Middle frontal gyrus (tissue), 1 donor: ENCODE measurements around the gene ADAM8.

Experiments used
- DNase-seq: peaks from one replicate; pipeline ENCODE4 v3.0.0-alpha.2; 2015; ENCODE audit warnings: low spot score; ENCODE audit errors: extremely low spot score

Gene ADAM8

DNA sequence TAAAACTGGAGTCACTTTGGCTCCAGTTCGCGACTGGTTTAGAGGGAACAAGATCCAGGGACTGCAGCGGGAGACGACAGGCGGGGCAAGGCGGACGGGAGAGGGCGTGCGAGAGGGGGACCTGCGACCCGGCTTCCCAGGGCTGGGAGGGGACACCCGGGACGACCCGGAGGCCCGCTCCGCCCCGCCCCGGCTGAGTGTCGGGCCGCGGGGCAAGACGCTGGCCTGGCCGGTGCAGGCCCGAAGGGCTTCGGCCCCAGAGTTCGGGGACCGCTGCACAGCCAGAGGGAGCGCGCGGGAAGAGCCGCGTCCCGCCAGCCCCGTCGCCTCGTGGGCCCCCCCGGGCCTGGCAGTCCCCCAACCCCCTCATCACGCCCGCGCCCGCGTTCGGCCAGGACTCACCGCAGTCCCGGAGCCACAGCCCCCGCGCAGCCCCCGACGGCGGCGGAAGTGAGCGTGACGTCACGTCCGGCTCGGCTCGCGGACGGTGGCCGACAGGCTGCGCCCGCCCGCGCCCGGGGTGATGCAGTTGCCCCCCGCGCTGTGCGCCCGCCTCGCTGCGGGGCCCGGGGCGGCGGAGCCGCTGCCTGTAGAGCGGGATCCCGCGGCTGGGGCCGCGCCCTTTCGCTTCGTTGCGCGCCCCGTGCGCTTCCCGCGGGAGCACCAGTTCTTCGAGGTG is 31.9 kb upstream of the ADAM8 start, which contains the start of the genes TUBGCP2 and ZNF511:
Gene TUBGCP2, minus strand, starts transcription at position 452 of the 679 bp plus-strand sequence. CDS start 5,931 bp downstream, outside the sequence.
Gene ZNF511, plus strand, starts transcription at position 494 of the 679 bp plus-strand sequence. Its CDS starts 30 bp downstream, at position 524.
- DNase-seq: peak; percentile 79

DNA sequence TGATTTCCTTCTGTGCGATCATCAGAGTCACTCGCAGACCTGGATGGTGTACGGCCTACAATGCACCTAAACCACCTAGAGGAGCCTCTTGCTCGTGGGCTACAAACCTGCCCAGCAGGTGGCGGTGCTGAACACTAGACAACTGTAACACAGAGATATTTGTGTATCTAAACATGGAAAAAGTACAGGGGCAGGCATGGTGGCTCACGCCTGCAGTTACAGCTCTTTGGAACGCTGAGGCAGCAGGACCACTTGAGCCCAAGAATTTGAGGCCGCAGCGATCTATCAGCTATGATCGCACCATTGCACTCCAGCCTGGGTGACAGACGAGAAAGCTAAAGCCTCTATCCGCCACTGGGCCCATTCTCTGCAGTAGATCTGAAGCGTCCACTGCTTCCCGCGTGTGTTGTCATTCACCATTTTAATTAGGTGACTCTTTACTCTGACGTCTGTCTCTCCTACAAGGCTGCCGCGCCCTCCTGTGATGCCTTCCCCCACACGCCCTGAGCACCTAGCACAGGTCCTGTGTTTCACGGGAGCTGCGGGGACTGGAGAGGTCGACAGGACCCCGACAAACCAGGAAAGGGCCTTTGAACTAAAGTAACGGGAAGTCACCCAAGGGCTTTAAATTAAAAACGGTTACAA is 31.2 kb upstream of the ADAM8 start:
- DNase-seq: no peak

DNA sequence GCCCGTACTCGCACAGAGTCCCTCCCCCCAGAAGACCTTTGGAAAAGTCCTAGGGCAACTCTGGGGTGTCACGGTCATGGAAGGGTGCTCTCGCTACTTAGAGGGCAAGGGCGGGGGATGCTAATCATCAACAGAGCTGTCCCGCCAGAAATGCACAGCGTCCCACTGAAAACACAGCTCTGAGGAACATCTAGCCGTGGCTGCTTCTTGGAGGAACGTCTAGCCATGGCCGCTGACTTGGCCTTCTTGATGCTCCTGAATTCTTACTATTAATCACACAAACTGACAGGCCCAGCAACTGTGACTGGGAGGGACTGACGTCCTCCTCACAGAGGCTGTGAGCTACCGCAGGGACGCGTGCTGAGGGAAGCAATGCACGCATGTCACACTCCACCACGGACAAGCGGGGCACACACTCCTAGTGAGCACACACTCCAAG is 30.3 kb upstream of the ADAM8 start:
- DNase-seq: no peak

DNA sequence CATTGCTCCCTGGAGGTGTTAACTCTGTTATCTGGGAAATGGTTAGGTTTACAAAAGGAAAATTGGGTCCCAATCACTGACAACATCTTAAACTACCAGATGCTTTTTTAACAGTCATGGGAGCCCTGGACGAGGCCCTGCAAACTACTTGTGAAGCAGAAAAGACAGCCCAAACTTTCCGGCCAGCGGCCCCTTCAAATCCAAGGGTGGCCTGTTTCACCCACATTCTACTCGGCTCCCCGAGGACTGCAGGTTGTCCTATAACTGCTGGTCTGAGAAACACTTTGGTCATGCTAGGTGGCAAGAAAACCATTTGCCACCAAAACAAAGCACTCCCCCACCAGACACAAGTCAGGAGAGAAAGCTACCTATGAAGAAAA is 29.4 kb upstream of the ADAM8 start:
- no peak for DNase-seq

DNA sequence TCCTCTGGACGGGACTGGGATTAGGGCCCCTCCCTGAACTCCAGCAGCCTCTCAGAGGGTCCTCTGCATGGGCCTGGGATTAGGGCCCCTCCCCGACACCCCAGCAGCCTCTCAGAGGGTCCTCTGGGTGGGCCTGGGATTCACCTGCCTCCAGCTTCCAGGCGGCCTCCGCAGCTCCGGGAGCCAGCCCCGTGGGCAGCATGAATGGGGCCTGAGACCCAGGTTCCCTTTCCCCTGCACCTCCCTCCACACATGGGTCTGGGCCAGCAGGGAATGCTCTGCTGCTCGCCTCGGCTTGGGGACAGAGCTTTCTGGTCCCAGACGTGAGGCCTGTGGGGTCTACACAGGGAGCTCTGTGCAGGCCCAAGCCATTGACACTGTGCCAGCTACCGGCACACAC is 26.5 kb upstream of the ADAM8 start:
- DNase-seq: no peak

DNA sequence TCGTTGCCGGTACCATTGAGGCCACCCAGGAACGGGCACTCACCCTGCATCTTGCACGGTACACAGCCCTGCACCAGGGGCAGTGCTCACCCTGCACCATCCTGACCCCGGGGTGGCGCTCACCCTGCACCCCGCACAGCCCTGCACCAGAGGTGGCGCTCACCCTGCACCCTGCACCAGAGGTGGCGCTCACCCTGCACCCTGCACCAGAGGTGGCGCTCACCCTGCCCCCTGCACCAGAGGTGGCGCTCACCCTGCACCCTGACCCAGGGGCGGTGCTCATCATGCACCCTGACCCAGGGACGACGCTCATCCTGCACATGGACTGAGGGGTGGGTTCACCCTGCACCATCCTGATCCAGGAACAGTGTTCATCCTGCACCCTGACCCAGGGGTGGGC is 25.6 kb upstream of the ADAM8 start:
- no peak for DNase-seq

DNA sequence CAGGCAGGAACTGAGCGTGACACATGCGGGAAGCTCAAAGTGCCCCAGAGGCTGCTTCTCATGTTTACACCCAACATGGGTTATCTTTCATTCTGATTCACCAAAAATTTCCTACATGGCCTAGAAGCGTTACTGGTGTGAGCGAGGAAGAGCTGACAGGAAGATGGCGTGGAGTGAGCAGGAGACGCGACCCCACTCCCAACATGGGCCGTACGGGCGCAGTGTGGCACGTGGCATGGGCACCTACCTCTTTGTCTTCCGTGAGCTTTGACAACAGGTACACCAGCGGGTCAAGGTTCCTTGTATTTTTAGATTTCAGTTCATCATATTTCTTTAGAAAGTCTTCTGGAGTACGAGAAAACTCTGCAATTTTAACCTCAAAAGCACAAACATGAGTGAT is 23.1 kb upstream of the ADAM8 start:
- DNase-seq: no peak

DNA sequence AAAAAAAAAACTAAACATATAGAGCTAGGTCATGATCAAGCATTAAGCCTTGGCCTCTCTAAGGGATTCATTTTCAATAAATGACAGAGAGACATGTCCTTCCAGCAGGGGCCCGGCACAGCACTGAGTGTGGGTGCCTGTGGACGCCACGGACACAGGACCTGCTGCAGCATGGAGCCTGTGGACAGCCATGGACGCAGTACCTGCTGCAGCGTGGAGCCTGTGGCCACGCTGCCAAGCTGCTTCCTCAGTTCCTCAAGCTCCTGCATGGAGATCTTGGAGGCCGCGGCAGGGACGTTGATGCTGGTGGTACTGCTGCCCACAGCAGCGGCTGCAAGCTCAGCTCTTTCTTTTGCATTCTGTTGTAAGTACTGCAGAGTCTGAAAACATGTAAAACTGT is 22.6 kb upstream of the ADAM8 start:
- DNase-seq: no peak

DNA sequence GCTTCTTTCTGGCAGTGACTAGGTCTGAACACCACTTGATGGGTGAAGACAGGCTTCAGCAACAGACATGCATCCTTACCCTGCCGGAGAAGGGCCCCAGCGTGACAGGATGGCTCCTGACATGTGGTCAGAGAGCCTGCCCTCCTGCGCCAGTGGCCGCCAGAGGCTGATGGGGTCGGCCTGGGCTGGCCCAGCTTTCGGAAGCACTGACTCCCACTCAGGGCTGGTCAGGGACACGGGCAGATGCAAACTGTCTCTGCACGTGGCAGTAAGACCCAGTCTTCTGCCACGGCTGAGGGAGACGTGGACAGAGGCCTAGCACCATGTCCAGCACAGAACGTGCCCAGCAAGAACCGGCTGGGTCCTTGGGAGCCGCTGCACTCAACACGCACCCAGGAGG is 21.8 kb upstream of the ADAM8 start:
- no peak for DNase-seq

DNA sequence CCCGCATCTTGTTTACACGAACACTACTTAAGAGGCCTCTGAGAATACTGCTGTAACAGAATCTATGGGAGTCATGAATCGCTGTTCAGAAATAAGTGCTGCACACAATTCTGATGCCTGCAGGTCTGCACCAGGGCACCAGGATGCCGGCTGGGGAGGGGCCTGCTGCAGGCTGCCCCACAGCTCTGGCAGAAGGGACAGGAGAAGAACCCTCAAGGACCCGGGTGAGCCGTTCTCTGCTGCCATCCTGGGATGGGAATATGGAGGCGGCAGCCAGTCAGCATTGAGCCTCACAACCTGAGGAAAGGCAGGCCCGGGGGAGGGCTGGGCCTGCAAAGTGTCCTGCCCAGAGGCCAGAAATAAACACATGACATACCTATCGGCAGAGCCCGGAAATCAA is 20.8 kb upstream of the ADAM8 start:
- no peak for DNase-seq

DNA sequence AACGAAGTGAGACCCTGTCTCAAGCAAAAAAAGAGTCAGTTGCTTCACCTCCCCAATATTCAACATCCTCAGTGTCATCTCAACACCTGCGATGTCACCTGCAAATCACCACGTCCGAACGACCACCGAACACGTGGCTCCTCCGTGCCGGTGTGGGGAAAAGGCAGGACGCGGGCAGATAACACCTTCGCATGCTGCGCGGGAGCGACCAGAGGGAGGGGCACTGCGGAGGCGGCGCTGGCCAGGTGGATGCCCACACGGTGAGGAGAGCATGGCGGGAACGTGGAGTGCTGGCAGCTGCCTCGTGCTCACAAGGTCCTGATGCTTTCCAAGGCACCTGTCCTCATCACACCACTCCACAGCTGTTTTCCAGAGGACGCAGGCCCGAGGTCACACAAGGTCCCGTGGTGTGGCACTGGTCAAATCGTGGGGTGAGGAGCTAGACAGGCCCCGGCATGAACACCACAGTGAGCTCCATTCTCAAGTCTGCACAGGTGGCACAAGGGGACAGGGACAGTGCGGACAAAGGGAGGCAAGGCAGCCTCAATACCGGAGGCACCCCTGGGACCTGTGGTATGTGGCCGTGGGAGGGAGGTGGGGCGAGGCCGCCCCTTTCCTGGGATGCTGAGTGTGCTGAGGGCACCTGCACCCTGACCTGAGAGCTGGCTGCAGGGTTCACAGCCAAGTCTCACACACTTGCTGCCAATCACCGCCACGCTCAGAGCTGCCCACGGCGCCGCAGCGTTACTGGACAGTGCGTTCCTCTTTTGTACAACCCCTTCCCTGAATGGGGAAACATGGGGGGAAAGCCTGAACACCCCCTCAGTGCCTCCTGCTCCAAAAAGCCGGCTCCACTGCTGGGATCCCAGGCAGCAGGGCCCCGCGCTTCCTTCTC is 19.0 kb upstream of the ADAM8 start:
- DNase-seq: no peak

DNA sequence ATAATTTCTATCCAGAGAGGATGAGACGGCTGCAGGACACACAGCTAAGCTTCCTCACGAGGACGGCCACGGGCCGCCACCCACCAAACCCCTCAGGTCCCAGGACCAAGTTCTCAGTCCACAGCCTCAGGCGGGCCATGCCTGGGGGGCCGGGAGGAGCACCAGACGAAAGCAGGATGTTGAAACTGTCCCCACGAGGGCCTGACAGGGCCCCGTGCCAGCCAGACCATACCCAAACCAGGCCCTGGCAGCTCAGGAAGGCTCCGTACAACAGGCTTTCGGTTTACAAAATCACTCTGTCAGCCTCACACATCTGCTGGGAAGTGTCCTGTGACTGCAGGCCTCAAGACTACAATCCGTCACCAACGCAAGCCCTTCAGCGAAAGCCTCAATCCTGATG is 17.5 kb upstream of the ADAM8 start:
- DNase-seq: no peak

DNA sequence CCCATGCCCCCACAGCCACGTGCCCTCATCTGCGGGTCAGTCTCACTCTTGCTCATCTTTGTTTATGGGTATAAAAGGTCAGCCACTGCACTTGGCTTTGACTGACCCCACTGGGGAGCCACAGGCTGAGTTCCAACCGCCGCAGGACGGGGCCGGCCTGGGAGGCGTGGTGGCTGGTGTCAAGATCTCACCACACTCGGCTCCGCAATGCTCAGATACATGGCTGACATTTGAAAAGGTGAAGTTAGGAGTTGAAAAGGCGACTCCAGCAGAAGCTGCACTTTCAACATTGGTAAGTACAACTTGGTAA is 17.1 kb upstream of the ADAM8 start:
- no peak for DNase-seq

DNA sequence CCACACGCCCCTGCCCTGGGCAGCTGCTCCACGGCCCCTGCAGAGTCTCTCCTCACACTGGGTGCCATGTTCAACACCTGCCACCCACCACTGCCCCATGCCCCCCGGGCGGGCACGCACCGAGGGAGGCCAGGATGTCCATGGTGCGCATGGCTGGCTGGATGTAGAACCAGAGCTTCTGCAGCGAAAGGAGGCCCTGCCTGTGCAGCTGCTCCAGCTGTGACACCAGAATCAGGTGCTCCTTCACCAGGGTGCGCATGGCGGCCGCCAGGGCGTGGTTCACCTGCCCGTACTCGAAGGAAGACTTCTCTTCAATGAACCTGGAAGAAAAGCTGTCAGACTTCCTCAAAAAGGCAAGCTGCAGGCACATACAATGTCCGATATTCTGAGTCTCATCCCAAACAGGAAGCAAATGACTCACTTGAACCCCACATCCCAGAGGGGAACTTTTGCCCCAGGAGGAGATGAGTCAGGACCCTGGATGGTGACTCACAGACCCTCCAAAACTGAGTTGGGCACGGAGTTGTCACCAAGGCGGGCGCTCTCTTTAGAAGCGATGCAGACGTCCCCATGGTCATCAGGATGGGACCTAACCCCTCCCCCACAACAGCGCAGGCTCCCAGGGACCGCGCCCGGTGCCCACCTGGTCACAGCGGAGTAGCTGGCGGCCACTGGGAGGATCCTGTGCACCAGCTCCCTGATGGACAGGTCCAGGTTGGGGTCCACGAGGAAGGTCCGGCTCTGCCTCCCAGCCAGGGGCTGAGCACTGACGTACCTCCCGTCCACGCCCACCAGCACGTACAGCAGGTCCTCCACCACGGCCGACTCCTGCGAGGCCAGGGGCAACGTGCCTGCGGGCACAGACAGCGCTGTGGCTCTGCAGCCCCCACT is 16.5 kb upstream of the ADAM8 start:
- DNase-seq: no peak

DNA sequence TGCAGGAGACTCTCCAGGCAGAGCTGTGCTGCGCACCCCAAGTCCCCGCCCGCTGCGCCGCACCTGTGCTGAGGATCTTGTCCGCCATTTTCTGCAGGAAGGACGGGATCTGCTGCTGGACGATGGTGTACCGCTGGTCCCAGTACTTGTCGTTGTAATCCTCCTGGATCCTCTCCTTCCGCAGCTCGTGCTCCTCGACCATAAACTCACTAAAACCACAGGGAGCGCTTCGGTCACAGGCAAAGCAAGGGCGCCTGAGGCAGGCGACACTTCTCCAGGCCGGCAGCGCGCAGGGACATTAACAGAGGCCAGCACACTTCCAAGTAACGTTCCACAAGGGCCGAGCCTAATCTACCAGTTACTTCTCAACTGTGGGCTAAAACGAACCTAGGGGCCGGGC is 13.1 kb upstream of the ADAM8 start:
- DNase-seq: no peak

DNA sequence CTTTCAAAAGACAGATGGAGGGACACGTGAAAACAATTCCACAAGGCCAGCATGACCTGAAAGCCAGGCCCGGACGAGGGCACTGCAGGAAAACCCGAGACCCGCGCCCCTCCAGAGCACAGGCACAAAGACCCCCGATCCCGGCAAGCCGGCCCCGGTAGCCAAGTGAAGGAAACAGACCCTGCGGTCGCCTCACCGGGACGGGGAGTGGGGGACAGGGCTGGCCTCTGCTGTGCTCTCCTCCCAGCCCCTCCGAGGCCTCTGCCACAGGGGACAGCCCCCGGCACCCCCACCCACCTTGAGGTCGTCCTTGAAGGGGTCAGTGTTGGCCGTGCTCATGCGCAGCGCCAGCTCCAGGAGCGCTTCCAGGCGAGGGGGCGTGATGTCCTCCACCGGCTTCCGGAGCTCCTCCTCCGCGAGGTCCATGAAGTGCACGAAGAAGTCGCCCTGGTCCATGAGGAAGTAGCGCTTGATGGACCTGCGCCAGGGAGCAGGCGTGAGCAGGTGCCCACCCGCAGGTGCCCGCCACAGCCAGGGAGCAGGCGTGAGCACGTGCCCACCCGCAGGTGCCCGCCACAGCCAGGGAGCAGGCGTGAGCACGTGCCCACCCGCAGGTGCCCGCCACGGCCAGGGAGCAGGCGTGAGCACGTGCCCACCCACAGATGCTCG is 11.3 kb upstream of the ADAM8 start:
- no peak for DNase-seq

DNA sequence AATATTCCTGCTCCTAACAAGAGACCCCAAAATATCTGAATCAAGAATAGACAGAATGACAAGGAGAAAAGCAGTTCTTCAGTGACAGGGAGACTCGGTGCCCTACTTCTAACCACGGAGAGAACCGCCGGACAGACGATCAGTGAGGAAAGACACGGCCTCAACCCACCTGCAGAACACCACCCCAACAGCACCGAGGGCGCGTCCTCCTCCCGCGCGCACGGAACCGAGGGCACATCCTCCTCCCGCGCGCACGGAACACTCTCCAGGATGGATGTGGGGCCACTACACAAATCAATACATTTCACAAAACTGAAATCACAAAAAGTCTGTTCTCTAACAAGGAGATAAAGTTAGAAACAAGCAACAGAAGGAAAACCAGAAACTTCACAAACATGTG is 9.7 kb upstream of the ADAM8 start:
- DNase-seq: no peak

DNA sequence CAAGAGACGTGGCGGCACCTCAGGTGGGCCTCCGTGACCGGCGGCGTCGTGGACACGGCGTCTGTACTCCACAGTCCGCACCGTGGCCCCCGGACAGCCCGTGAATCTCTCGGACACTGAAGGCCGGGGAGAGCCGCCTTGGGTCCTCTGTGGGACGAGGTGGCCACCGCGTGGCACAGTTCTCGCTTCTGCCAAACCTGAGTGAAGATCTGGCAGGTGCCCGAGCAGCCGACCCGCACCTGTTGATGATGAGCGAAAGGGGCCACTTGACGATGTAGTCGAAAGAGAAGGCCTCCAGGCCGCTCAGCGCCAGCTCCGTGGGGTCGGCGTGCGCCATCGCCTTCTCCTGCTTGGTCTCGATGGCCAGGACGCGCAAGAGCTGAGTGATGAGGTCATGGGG is 8.5 kb upstream of the ADAM8 start:
- no peak for DNase-seq

DNA sequence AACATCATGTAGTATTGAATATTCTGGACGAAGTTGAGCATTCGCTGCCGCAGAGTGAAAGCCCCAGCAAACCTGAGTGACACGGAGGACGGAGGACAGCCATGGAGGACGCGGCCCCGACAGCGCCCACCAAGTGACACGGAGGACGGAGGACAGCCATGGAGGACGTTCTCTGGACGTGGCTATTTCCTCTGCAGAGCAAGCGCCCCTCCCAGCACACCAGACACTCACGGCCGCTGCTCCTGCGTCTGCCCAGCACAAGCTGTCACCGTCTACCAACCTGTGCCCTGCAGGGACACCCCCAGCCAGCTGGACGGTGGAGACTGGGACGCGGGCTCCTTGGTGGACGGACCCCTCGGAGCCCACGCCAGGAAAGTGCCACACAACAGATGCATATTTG is 7.3 kb upstream of the ADAM8 start:
- no peak for DNase-seq

DNA sequence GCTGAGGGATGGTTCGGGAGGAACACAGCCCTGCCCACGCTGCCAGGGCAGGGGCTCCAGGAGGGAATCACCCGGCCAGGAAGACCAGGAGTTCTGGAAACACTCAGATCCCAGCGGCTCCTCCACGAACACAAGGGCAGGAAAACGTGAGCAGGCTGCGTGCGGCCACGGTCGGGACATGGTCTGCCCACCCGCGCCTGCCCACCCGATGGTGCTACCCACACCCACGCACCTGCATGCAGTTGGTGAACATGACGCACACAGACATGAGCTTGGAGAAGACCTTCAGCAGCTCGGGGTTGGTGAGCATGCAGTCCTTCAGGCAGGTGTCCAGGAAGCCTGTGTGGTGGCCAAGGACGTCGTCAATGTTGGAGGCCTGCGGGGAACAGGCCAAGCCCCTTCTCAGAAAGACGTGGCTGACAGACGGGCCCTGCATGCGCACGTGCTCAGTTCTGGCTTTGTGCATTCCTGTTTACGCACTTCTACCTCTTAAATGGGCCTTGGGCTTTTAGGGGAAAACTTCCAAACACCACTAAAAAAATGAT is 6.2 kb upstream of the ADAM8 start:
- no peak for DNase-seq
